Transverse colon (tissue), 4 donors: Measurements from ENCODE around the gene SMYD2.

Experiments
- EP300 ChIP-seq: sonication (generic); formaldehyde crosslinking; IDR thresholded peaks from one replicate; pipeline ENCODE4 v1.6.1; 2017; ENCODE audit warnings: antibody characterized with exemption, low read depth
- POLR2A ChIP-seq: fragments of 450-650 bp; IDR thresholded peaks from one replicate; pipeline ENCODE4 v1.6.1; 2016; ENCODE audit warnings: antibody characterized with exemption, mild to moderate bottlenecking, moderate library complexity
- POLR2AphosphoS5 ChIP-seq, 3 donors: sonication (generic); formaldehyde crosslinking; IDR thresholded peaks; one replicate each; pipeline ENCODE4 v1.6.1; 2016; ENCODE audit warnings: antibody characterized with exemption in 3 of 3
- TF ChIP-seq, protein P1 (sequence below), 5 experiments: fragments of 200-600 bp in 3 of 5; fragments of 450-650 bp in 2 of 5; sonication (generic) in 3 of 5; IDR thresholded peaks; 1 replicate in 2 of 5; 2 replicates in 3 of 5; pipeline ENCODE4 v1.5.1; 2016 to 2017; ENCODE audit warnings: antibody characterized with exemption in 5 of 5, inconsistent platforms in 3 of 5, mild to moderate bottlenecking in 2 of 5, moderate library complexity in 1 of 5

DNA sequence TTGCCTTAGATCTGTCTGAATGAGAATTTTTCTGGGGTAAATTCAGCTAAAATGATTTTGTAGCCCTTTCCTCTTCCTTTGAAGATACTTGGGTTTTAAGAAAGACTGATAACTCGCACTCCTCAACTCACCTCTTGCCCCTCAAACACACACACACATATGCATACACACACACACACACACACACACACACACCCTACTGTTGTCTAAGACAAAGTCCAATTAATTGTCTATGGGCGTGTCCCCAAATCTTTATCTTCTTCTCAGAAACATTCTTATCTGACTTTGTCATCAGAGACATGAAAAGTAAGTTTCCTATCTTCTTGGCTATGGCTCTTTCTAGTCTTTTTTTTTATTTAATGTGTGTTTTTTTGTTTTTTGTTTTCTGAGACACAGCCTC is 36.1 kb upstream of the SMYD2 start:
- TF ChIP-seq, protein P1, sequence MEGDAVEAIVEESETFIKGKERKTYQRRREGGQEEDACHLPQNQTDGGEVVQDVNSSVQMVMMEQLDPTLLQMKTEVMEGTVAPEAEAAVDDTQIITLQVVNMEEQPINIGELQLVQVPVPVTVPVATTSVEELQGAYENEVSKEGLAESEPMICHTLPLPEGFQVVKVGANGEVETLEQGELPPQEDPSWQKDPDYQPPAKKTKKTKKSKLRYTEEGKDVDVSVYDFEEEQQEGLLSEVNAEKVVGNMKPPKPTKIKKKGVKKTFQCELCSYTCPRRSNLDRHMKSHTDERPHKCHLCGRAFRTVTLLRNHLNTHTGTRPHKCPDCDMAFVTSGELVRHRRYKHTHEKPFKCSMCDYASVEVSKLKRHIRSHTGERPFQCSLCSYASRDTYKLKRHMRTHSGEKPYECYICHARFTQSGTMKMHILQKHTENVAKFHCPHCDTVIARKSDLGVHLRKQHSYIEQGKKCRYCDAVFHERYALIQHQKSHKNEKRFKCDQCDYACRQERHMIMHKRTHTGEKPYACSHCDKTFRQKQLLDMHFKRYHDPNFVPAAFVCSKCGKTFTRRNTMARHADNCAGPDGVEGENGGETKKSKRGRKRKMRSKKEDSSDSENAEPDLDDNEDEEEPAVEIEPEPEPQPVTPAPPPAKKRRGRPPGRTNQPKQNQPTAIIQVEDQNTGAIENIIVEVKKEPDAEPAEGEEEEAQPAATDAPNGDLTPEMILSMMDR (IDR thresholded peaks at IDR 0.05) = no peak
- TF ChIP-seq POLR2AphosphoS5 (IDR thresholded peaks at IDR 0.05) (no peak), POLR2A (no peak), EP300 (no peak)
